HG03460 (cell line): ENCODE measurements around the gene RPH3AL.

Experiments used
- ATAC-seq: cut with Tn5 transposase; IDR thresholded peaks from one replicate; pipeline ENCODE4 v1.9.1; 2021; ENCODE audit not compliant: unreplicated experiment

RPH3AL gene

GRCh38 chr17:266219-266618 lies 86.4 kb downstream of the RPH3AL start:
- no peak for ATAC-seq

GRCh38 chr17:265718-266117 lies 86.9 kb downstream of the RPH3AL start:
- ATAC-seq, result no peak

- no peak for ATAC-seq
Measured at GRCh38 chr17:263773-264172, 88.8 kb downstream of the RPH3AL start.

- ATAC-seq, result no peak
Measured at GRCh38 chr17:263271-263670, 89.3 kb downstream of the RPH3AL start.

GRCh38 chr17:261635-262034 lies 91.0 kb downstream of the RPH3AL start:
- ATAC-seq, result no peak

- ATAC-seq, result no peak
Measured at GRCh38 chr17:260944-261343, 91.7 kb downstream of the RPH3AL start.

- ATAC-seq, result no peak
Measured at GRCh38 chr17:260031-260791, 92.4 kb downstream of the RPH3AL start.

- ATAC-seq, result no peak
Measured at GRCh38 chr17:259341-259976, 93.1 kb downstream of the RPH3AL start.

- ATAC-seq, result no peak
Measured at GRCh38 chr17:258906-259305, 93.7 kb downstream of the RPH3AL start.

GRCh38 chr17:258045-258734 lies 94.4 kb downstream of the RPH3AL start:
- ATAC-seq, result no peak

- ATAC-seq, result no peak
Measured at GRCh38 chr17:253091-253846, 99.3 kb downstream of the RPH3AL start.

- no peak for ATAC-seq
Measured at GRCh38 chr17:252456-252855, 100.2 kb downstream of the RPH3AL start.

GRCh38 chr17:251531-251930 lies 101.1 kb downstream of the RPH3AL start:
- ATAC-seq, result no peak

- no peak for ATAC-seq
Measured at GRCh38 chr17:250487-251300, 101.9 kb downstream of the RPH3AL start.

- no peak for ATAC-seq
Measured at GRCh38 chr17:249236-249993, 103.2 kb downstream of the RPH3AL start.

GRCh38 chr17:248337-249235 lies 104.0 kb downstream of the RPH3AL start:
- ATAC-seq, result no peak

- no peak for ATAC-seq
Measured at GRCh38 chr17:247767-248166, 104.8 kb downstream of the RPH3AL start.

- no peak for ATAC-seq
Measured at GRCh38 chr17:246851-247421, 105.7 kb downstream of the RPH3AL start.
